ENCODE results near the gene EMILIN2. TPM values are rescaled to one million over a fixed set of nuclear protein-coding genes. Genes with fewer than 3 reads are reported as not detected.

Gene EMILIN2
- total RNA-seq, 4 donors from 2014 or later = 17.9 to 29.9 (median 22.2) TPM

DNA sequence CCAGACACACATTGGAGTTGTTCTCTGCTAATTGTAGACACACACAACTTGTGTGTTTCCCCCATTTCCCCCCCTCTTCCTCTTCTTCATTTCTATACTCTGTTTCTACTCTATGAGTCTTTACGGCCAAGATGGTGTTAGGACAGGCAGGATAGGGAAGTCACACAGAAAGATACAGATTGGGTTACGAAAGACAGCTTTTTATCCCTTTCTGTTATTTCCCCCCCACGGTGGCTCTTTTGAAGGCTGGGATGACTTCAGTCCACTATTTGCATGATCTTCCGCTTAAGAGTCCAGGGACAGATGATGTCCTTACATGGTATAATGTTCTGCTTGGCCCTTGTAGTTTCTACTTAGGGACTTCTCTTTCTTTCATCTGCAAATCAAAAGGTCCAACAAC is 1.6 kb upstream of the EMILIN2 start:
- intact Hi-C loops (cut with DNase I) = no loop called here
- no peaks in the 10 kb centered on the region for H3K27me3 ChIP-seq
- TF ChIP-seq CTCF (IDR thresholded peaks at IDR 0.05) (no peak), POLR2A (IDR thresholded peaks at IDR 0.05) (no peak)
- no peak overlapping the region for H3K4me3 ChIP-seq (replicated peaks in 1 of 3)
- no peak overlapping the region for H3K27ac ChIP-seq
- WGBS, 2 donors = 88 to 91% methylated on average over 4 of the region's 4 CpGs
- H3K36me3 ChIP-seq = no peaks in the 10 kb centered on the region
- no peaks in the 10 kb centered on the region for H3K9me3 ChIP-seq
- peaks cover 4 to 19% of the 10 kb centered on the region in 2 donors for H3K4me1 ChIP-seq
- DNase-seq = no peak

- DNase-seq = no peak
- H3K4me1 ChIP-seq = peaks cover 4 to 19% of the 10 kb centered on the region in 2 donors
- intact Hi-C loops (cut with DNase I) = no loop called here
- peak overlapping the region in 1 of 3 donors; percentile 23 for H3K4me3 ChIP-seq (replicated peaks in 1 of 3)
- TF ChIP-seq CTCF (IDR thresholded peaks at IDR 0.05) (no peak), POLR2A (IDR thresholded peaks at IDR 0.05) (no peak)
- H3K9me3 ChIP-seq = no peaks in the 10 kb centered on the region
- H3K27me3 ChIP-seq = no peaks in the 10 kb centered on the region
- H3K36me3 ChIP-seq = no peaks in the 10 kb centered on the region
- peak overlapping the region in 1 of 3 donors; percentile 37 for H3K27ac ChIP-seq
- 1 to 2% methylated on average over 46 to 47 of the region's 80 CpGs for WGBS, 2 donors
Measured at GRCh38 chr18:2847317-2848246, 776 bp downstream of the EMILIN2 start.

DNA sequence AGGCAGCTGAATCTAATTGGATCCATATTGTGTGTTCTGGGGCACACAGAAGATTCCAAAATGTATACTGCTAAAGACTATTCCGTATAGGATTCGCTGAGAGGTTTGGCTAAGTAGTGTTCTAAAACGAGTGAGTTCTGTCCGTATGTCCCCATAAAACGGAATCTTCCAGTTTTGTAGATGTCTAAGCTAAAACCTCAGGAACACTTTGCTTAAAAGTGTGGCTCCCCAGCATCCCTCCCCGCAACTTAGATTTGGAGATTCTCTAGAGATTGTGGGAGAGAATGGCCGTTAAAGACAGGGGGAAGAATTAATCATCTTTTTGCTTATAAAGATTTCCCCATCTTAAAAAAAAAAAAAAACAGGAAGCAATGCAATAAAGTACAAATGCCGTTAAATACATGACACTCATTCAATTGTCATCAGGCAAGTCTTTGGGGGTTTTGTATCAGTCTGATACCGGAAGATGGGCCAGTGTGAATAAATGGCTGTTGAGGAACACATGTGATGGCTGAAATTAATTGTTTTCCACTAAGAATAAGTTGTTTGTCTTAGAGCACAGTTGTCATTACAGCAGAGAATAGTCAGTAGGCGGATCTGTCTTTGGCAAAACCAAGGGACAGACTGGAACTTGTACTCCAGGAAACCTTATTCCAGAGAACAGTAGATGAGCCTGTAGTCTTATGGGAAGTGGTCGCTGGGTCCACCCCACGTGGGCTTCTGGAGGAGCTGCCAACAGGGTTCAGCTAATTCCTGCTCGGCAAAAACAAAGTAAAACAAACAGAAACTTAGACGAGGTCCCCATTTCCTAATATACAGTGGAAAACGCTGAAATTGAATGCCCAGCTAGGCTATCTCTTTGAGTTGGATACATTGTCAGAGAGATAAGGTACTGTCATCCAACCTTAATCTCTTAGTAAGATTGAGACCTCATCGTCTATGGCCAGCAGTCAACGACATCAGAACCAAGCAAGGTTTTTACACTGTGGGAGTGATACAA is 1.7 kb downstream of the EMILIN2 start:
- no peak for TF ChIP-seq POLR2A (IDR thresholded peaks at IDR 0.05)
- TF ChIP-seq CTCF (IDR thresholded peaks at IDR 0.05) = no peak
- 26 to 29% methylated on average over 17 of the region's 17 CpGs for WGBS, 2 donors
- intact Hi-C loops (cut with DNase I) = no loop called here
- Histone ChIP-seq H3K27ac (no peak overlapping the region), H3K4me3 (replicated peaks in 1 of 3) (peak overlapping the region in 1 of 3 donors; percentile 23), H3K27me3 (no peaks in the 10 kb centered on the region), H3K9me3 (no peaks in the 10 kb centered on the region), H3K36me3 (no peaks in the 10 kb centered on the region), H3K4me1 (peaks cover 4 to 19% of the 10 kb centered on the region in 2 donors)
- no peak for DNase-seq

- Histone ChIP-seq H3K4me1 (peaks cover 4 to 19% of the 10 kb centered on the region in 2 donors), H3K4me3 (replicated peaks in 1 of 3) (no peak overlapping the region), H3K36me3 (no peaks in the 10 kb centered on the region), H3K27ac (no peak overlapping the region), H3K27me3 (no peaks in the 10 kb centered on the region), H3K9me3 (no peaks in the 10 kb centered on the region)
- WGBS, 2 donors = 94 to 98% methylated on average over 2 of the region's 2 CpGs
- no peak for DNase-seq
- intact Hi-C loops (cut with DNase I) = no loop called here
- TF ChIP-seq POLR2A (IDR thresholded peaks at IDR 0.05) (no peak), CTCF (IDR thresholded peaks at IDR 0.05) (no peak)
Measured at GRCh38 chr18:2850816-2851215, 4.0 kb downstream of the EMILIN2 start.

Data from thyroid gland (tissue), 4 donors.